Measurements from ENCODE around the gene EPN1. TPM values are rescaled to one million over a fixed set of nuclear protein-coding genes. Genes with fewer than 3 reads are reported as not detected.

Gene EPN1
- polyA plus RNA-seq, 1 donor (not counting 4 experiments of a cell fraction or from before 2014, with no cell fraction given): 23.3 TPM

- Histone ChIP-seq H3K9me3 (ENCODE audit: control insufficient read depth, low read depth, low read length) (no peaks in the 10 kb centered on the region), H3K9me1 (ENCODE audit: control insufficient read depth, extremely low read depth, insufficient read depth, low read length) (no peaks in the 10 kb centered on the region), H3K36me3 (ENCODE audit: control insufficient read depth in 2 of 2, extremely low read depth in 1 of 2, insufficient read depth in 2 of 2, low read length in 2 of 2) (peaks cover 39 to 40% of the 10 kb centered on the region in 2 experiments), H2AFZ (ENCODE audit: control insufficient read depth, low read length) (no peak overlapping the region), H3K9ac (ENCODE audit: control insufficient read depth, extremely low read depth, insufficient read depth, low read length) (no peak overlapping the region), H3K27me3 (ENCODE audit: control insufficient read depth, extremely low read depth, insufficient read depth, low read length) (no peaks in the 10 kb centered on the region), H3K4me3 (ENCODE audit: control insufficient read depth in 2 of 3, extremely low read depth in 1 of 3, insufficient read depth in 2 of 3, low read depth in 1 of 3, low read length in 3 of 3) (no peak overlapping the region), H3K79me2 (ENCODE audit: control insufficient read depth, insufficient read depth, low read length) (peaks cover 62% of the 10 kb centered on the region), H3K27ac (ENCODE audit: control insufficient read depth, insufficient read depth, low read length) (no peak overlapping the region), H4K20me1 (ENCODE audit: control insufficient read depth, extremely low read depth, insufficient read depth, low read length) (peaks cover 4% of the 10 kb centered on the region), H3K4me1 (ENCODE audit: control insufficient read depth, extremely low read depth, insufficient read depth, low read length) (no peaks in the 10 kb centered on the region), H3K4me2 (ENCODE audit: control insufficient read depth, extremely low read depth, insufficient read depth, low read depth, low read length) (no peak overlapping the region)
- dilution Hi-C loops (cut with MboI; ENCODE audit: extremely low pct_ligation_motif_present, low sequenced_read_pairs): no loop called here
- FAIRE-seq (no peak), DNase-seq (ENCODE audit: low read depth, low spot score) (no peak)
- TF ChIP-seq EZH2 (IDR thresholded peaks at IDR 0.05; ENCODE audit: low read length) (no peak), CTCF (optimal IDR thresholded peaks at IDR 0.05 in 1 of 3, IDR thresholded peaks at IDR 0.05 in 1 of 3, conservative IDR thresholded peaks at IDR 0.05 in 1 of 3; ENCODE audit: extremely low read depth in 1 of 3, insufficient read depth in 2 of 3, low read length in 3 of 3) (no peak)
Observed at GRCh38 chr19:55685776-55686175, 10.8 kb downstream of the EPN1 start.

DNA sequence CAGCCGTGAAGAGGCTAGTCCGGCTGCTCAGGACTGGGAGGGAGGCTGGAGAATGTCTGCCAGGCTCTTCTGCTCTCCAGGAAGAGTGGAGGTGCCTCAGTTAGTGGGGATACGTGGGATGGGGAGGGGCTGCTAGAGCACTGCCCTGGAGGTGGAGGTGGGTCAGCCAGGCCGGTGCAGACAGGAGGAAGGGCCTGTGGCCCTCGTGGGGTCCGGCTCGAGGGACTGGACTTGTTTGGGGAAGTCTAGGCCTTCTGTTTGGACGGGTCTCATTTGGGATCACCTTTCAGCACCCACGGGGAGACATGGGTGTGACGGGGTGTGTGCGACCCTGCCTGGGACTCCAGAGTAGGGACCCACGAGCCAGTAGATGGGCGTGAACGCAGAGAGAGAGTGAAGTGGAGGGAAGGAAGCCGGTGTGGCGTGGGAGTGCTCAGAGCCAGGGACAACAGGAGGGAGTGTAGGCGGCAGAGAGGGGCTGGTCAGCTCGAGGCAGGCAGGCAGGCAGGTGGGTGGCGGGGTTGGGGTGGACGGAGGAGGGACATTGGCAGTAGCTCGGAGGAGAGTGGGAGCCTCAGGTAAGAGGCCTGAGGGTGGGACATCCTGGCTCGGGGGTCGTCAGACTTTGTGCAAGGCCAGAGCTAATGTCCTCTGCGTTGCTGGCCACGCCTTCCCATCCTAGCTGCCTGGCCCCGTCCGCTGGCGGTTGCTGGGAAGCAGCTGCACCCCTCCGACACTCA lies 11.5 kb downstream of the EPN1 start:
- Histone ChIP-seq H3K4me1 (ENCODE audit: control insufficient read depth, extremely low read depth, insufficient read depth, low read length) (no peaks in the 10 kb centered on the region), H3K27ac (ENCODE audit: control insufficient read depth, insufficient read depth, low read length) (no peak overlapping the region), H3K9me1 (ENCODE audit: control insufficient read depth, extremely low read depth, insufficient read depth, low read length) (no peaks in the 10 kb centered on the region), H3K79me2 (ENCODE audit: control insufficient read depth, insufficient read depth, low read length) (peaks cover 55% of the 10 kb centered on the region), H3K9me3 (ENCODE audit: control insufficient read depth, low read depth, low read length) (no peaks in the 10 kb centered on the region), H4K20me1 (ENCODE audit: control insufficient read depth, extremely low read depth, insufficient read depth, low read length) (peaks cover 4% of the 10 kb centered on the region), H3K36me3 (ENCODE audit: control insufficient read depth in 2 of 2, extremely low read depth in 1 of 2, insufficient read depth in 2 of 2, low read length in 2 of 2) (peaks cover 32 to 37% of the 10 kb centered on the region in 2 experiments), H3K9ac (ENCODE audit: control insufficient read depth, extremely low read depth, insufficient read depth, low read length) (no peak overlapping the region), H2AFZ (ENCODE audit: control insufficient read depth, low read length) (no peak overlapping the region), H3K4me3 (ENCODE audit: control insufficient read depth in 2 of 3, extremely low read depth in 1 of 3, insufficient read depth in 2 of 3, low read depth in 1 of 3, low read length in 3 of 3) (no peak overlapping the region), H3K27me3 (ENCODE audit: control insufficient read depth, extremely low read depth, insufficient read depth, low read length) (no peaks in the 10 kb centered on the region), H3K4me2 (ENCODE audit: control insufficient read depth, extremely low read depth, insufficient read depth, low read depth, low read length) (no peak overlapping the region)
- no peak for TF ChIP-seq CTCF (optimal IDR thresholded peaks at IDR 0.05 in 1 of 3, IDR thresholded peaks at IDR 0.05 in 1 of 3, conservative IDR thresholded peaks at IDR 0.05 in 1 of 3; ENCODE audit: extremely low read depth in 1 of 3, insufficient read depth in 2 of 3, low read length in 3 of 3)
- TF ChIP-seq EZH2 (IDR thresholded peaks at IDR 0.05; ENCODE audit: low read length): no peak
- dilution Hi-C loops (cut with MboI; ENCODE audit: extremely low pct_ligation_motif_present, low sequenced_read_pairs): no loop called here
- FAIRE-seq (no peak), DNase-seq (ENCODE audit: low read depth, low spot score) (no peak)
